ENCODE measurements around the gene ARFGAP3. TPM values are rescaled to one million over a fixed set of nuclear protein-coding genes. Genes with fewer than 3 reads are reported as not detected.

ARFGAP3 gene
- polyA plus RNA-seq, 1 of the 3 experiments (the other 2 are of a cell fraction): 12.6 TPM

GRCh38 chr22:42868751-42869251, 11.7 kb upstream of the ARFGAP3 start:
- no peaks in the 10 kb centered on the region for H4K20me1 ChIP-seq (ENCODE audit: insufficient read depth)
- no peak overlapping the region for H3K4me3 ChIP-seq (ENCODE audit: low read depth in 2 of 2, low read length in 1 of 2)
- no peak for DNase-seq
- peaks cover 0 to 2% of the 10 kb centered on the region in 2 experiments; a peak in 1 of 4 replicates for H3K4me1 ChIP-seq (ENCODE audit: control insufficient read depth in 1 of 2, insufficient read depth in 2 of 2, low read depth in 1 of 2, low read length in 1 of 2)
- no peaks in the 10 kb centered on the region for H3K36me3 ChIP-seq (replicated peaks in 1 of 2; ENCODE audit: control insufficient read depth in 1 of 2, insufficient read depth in 2 of 2, low read length in 1 of 2)
- POLR2A ChIA-PET: no interaction called here
- H2AFZ ChIP-seq (ENCODE audit: low read depth): no peak overlapping the region
- CTCF ChIA-PET: interaction anchor here (0.9 to 2.2 kb wide), 5 partner anchors 26 to 160 kb away, joined by 3 to 10 read pairs (median 5); partner anchors contain the start of gene PACSIN2
- H3K79me2 ChIP-seq (ENCODE audit: insufficient read depth): no peaks in the 10 kb centered on the region
- no peak overlapping the region for H3K27ac ChIP-seq (ENCODE audit: low read depth in 2 of 2, low read length in 1 of 2)
- H3K9me2 ChIP-seq: no peaks in the 10 kb centered on the region
- H3F3A ChIP-seq (replicated peaks; ENCODE audit: insufficient read depth): peaks cover 4% of the 10 kb centered on the region
- TF ChIP-seq RXRA (IDR thresholded peaks at IDR 0.05; ENCODE audit: borderline replicate concordance, low read depth): no peak
- no peak for TF ChIP-seq ZBTB33 (IDR thresholded peaks at IDR 0.05; ENCODE audit: borderline replicate concordance, low read depth)
- TF ChIP-seq RAD21 (IDR thresholded peaks at IDR 0.05; ENCODE audit: low read length): no peak
- no peak for TF ChIP-seq USF1 (IDR thresholded peaks at IDR 0.05; ENCODE audit: borderline replicate concordance, low read depth)
- TF ChIP-seq MAX (IDR thresholded peaks at IDR 0.05; ENCODE audit: low read depth): no peak
- no peak for TF ChIP-seq POLR2AphosphoS5 (IDR thresholded peaks at IDR 0.05; ENCODE audit: low read depth, low read length)
- TF ChIP-seq RCOR1 (IDR thresholded peaks at IDR 0.05; ENCODE audit: low read length): no peak
- H3K27me3 ChIP-seq (ENCODE audit: insufficient read depth): no peaks in the 10 kb centered on the region
- no peak overlapping the region for H3K9ac ChIP-seq
- no peaks in the 10 kb centered on the region for H3K9me3 ChIP-seq
- 100% methylated on average over 1 of the region's 16 CpGs for WGBS (ENCODE audit: low lambda C conversion rate)
- H3K4me2 ChIP-seq: no peak overlapping the region

GRCh38 chr22:42866100-42866499, 9.0 kb upstream of the ARFGAP3 start:
- H3K27me3 ChIP-seq (ENCODE audit: insufficient read depth): no peaks in the 10 kb centered on the region
- CTCF ChIA-PET: interaction anchor here (2.1 to 2.6 kb wide), 2 partner anchors 168 to 224 kb away, joined by 7 to 15 read pairs; no protein-coding TSS in a partner anchor
- no peak overlapping the region for H3K4me3 ChIP-seq (ENCODE audit: low read depth in 2 of 2, low read length in 1 of 2)
- H3K9me2 ChIP-seq: no peaks in the 10 kb centered on the region
- H3K79me2 ChIP-seq (ENCODE audit: insufficient read depth): no peaks in the 10 kb centered on the region
- TF ChIP-seq NRF1 (IDR thresholded peaks at IDR 0.05; ENCODE audit: low read depth, low read length) (no peak), USF2 (IDR thresholded peaks at IDR 0.05; ENCODE audit: borderline replicate concordance, low read depth, low read length) (no peak), GATA2 (CRISPR knock-in tag; IDR thresholded peaks at IDR 0.05) (no peak), IRF3 (IDR thresholded peaks at IDR 0.05; ENCODE audit: low read depth, low read length) (no peak), EZH2phosphoT487 (IDR thresholded peaks at IDR 0.05; ENCODE audit: borderline replicate concordance, low read depth) (no peak), FOXM1 (IDR thresholded peaks at IDR 0.05; ENCODE audit: low read depth) (no peak), SMC3 (IDR thresholded peaks at IDR 0.05; ENCODE audit: low read depth, low read length) (no peak), RXRA (IDR thresholded peaks at IDR 0.05; ENCODE audit: borderline replicate concordance, low read depth) (no peak), EP300 (IDR thresholded peaks at IDR 0.05; ENCODE audit: borderline replicate concordance in 1 of 2, low read depth in 1 of 2, low read length in 1 of 2) (no peak), CHD2 (IDR thresholded peaks at IDR 0.05; ENCODE audit: low read length, partially characterized antibody) (no peak), MAX (IDR thresholded peaks at IDR 0.05; ENCODE audit: low read depth) (no peak), SIN3A (IDR thresholded peaks at IDR 0.05; ENCODE audit: borderline replicate concordance, low read depth, low read length) (no peak)
- H3K9me3 ChIP-seq: no peaks in the 10 kb centered on the region
- no peak overlapping the region for H3K9ac ChIP-seq
- H3K4me2 ChIP-seq: no peak overlapping the region
- H3K27ac ChIP-seq (ENCODE audit: low read depth in 2 of 2, low read length in 1 of 2): no peak overlapping the region
- WGBS (ENCODE audit: low lambda C conversion rate): 97% methylated on average over 6 of the region's 7 CpGs
- peaks cover 5% of the 10 kb centered on the region for H3F3A ChIP-seq (replicated peaks; ENCODE audit: insufficient read depth)
- H3K36me3 ChIP-seq (replicated peaks in 1 of 2; ENCODE audit: control insufficient read depth in 1 of 2, insufficient read depth in 2 of 2, low read length in 1 of 2): no peaks in the 10 kb centered on the region
- H4K20me1 ChIP-seq (ENCODE audit: insufficient read depth): no peaks in the 10 kb centered on the region
- POLR2A ChIA-PET: no interaction called here
- no peak overlapping the region for H2AFZ ChIP-seq (ENCODE audit: low read depth)
- H3K4me1 ChIP-seq (ENCODE audit: control insufficient read depth in 1 of 2, insufficient read depth in 2 of 2, low read depth in 1 of 2, low read length in 1 of 2): peaks cover 0 to 2% of the 10 kb centered on the region in 2 experiments; a peak in 1 of 4 replicates
- no peak for DNase-seq

All from SK-N-SH (cell line).